ENCODE measurements around the gene EXOC6B.

DNA sequence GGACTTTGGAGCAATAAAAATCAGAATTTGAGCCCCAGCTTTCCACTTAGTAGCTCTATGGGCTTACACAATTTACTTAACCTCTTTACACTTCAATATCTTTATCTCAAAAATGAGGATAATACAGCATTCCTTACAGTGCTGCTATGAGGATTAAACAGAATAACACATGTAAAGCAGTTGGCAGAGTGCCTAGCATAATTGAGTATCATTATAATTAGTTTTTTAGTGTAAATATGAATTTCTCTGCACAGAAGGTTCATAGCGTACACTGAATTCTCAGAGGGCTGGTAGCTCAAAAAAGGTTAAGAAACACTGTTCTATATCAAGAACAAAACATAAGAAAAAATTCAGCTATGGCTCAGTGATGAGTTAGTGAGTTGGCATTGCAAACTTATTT lies 487.8 kb downstream of the EXOC6B start:
- TF ChIP-seq, protein P1, sequence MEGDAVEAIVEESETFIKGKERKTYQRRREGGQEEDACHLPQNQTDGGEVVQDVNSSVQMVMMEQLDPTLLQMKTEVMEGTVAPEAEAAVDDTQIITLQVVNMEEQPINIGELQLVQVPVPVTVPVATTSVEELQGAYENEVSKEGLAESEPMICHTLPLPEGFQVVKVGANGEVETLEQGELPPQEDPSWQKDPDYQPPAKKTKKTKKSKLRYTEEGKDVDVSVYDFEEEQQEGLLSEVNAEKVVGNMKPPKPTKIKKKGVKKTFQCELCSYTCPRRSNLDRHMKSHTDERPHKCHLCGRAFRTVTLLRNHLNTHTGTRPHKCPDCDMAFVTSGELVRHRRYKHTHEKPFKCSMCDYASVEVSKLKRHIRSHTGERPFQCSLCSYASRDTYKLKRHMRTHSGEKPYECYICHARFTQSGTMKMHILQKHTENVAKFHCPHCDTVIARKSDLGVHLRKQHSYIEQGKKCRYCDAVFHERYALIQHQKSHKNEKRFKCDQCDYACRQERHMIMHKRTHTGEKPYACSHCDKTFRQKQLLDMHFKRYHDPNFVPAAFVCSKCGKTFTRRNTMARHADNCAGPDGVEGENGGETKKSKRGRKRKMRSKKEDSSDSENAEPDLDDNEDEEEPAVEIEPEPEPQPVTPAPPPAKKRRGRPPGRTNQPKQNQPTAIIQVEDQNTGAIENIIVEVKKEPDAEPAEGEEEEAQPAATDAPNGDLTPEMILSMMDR (IDR thresholded peaks at IDR 0.05): no peak
- no peak for TF ChIP-seq POLR2A (IDR thresholded peaks at IDR 0.05)
